HG02870 (cell line): ENCODE measurements around the gene TOMM34.

Source experiments
- ATAC-seq: cut with Tn5 transposase; IDR thresholded peaks from one replicate; pipeline ENCODE4 v1.9.1; 2021; ENCODE audit warnings: mild to moderate bottlenecking, moderate library complexity; ENCODE audit not compliant: unreplicated experiment

TOMM34 gene

GRCh38 chr20:44897133-44897532 is 63.1 kb downstream of the TOMM34 start:
- ATAC-seq = no peak

- ATAC-seq = no peak
Measured at GRCh38 chr20:44896583-44896982, 63.6 kb downstream of the TOMM34 start.

DNA sequence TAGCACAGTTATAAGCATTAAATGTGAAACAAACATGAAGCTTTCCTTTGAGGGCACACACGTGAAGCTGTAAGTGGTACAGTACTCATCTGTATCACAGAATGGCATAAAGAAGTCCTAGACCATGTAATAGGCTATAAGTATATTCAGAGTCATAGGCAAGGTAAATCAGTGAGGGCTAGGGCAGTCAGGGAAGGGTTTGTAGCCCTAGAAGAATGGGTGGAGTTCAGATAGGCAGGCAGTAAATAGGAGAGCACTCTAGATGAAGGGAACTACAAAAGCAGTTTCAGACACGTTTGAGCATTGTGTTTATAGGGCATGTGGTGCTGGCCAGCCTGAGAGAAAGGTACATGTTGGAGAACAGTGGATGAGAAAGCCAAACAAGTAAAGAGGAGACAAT is 65.2 kb downstream of the TOMM34 start:
- ATAC-seq = no peak
